Thyroid gland (tissue), 4 donors: ENCODE results near the gene PRKCA.

Source experiments
- CTCF ChIP-seq, 6 experiments: fragments of 200-600 bp in 3 of 6; fragments of 450-650 bp in 3 of 6; sonication (generic) in 3 of 6; IDR thresholded peaks; one replicate each; pipeline ENCODE4 v1.5.1; 2016 to 2019; ENCODE audit warnings: antibody characterized with exemption in 6 of 6, mild to moderate bottlenecking in 2 of 6, inconsistent platforms in 1 of 6, moderate library complexity in 1 of 6
- POLR2A ChIP-seq, 2 donors: fragments of 450-650 bp; IDR thresholded peaks; one replicate each; pipeline ENCODE4 v1.6.1; 2017; ENCODE audit warnings: antibody characterized with exemption in 2 of 2, mild to moderate bottlenecking in 2 of 2, moderate library complexity in 1 of 2

GRCh38 chr17:66743511-66743910 lies 441.1 kb downstream of the PRKCA start:
- TF ChIP-seq CTCF (IDR thresholded peaks at IDR 0.05) (no peak), POLR2A (IDR thresholded peaks at IDR 0.05) (no peak)
